GM10266 (cell line): ENCODE measurements around the gene CIDEC.
"Not testable (repeated sequence)": the region's sequence is repeated elsewhere in the genome, so short reads cannot be mapped to it uniquely, and the experiment has no call there.

Experiments
- DNase-seq: peaks from one replicate; pipeline ENCODE4 v3.0.0; 2012; ENCODE audit errors: extremely low spot score
- TF ChIP-seq, protein P1 (sequence below): IDR thresholded peaks from 2 replicates; pipeline ENCODE4 v1.5.1; 2012; ENCODE audit warnings: mild to moderate bottlenecking, low read depth; ENCODE audit not compliant: control insufficient read depth, insufficient read depth; ENCODE audit errors: missing control alignments

CIDEC gene

DNA sequence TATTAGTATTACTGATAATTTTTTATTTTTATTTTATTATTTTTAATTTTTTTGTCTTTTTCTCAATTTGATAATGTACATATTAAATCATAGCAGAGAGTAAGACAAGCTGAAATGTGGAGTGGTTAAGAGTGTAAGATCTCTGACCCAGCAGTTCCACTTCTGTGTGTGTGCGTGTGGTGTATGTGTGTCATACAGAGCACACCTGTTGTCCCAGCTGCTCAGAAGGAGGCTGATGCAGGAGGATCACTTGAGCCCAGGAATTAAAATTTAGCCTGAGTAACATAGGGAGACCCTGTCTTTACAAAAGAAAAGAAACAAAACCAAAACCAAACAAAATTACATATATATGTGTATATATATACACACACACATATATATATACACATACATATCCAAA, 1.4 kb upstream of the CIDEC start:
- no peak for DNase-seq
- TF ChIP-seq, protein P1, sequence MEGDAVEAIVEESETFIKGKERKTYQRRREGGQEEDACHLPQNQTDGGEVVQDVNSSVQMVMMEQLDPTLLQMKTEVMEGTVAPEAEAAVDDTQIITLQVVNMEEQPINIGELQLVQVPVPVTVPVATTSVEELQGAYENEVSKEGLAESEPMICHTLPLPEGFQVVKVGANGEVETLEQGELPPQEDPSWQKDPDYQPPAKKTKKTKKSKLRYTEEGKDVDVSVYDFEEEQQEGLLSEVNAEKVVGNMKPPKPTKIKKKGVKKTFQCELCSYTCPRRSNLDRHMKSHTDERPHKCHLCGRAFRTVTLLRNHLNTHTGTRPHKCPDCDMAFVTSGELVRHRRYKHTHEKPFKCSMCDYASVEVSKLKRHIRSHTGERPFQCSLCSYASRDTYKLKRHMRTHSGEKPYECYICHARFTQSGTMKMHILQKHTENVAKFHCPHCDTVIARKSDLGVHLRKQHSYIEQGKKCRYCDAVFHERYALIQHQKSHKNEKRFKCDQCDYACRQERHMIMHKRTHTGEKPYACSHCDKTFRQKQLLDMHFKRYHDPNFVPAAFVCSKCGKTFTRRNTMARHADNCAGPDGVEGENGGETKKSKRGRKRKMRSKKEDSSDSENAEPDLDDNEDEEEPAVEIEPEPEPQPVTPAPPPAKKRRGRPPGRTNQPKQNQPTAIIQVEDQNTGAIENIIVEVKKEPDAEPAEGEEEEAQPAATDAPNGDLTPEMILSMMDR = no peak

DNA sequence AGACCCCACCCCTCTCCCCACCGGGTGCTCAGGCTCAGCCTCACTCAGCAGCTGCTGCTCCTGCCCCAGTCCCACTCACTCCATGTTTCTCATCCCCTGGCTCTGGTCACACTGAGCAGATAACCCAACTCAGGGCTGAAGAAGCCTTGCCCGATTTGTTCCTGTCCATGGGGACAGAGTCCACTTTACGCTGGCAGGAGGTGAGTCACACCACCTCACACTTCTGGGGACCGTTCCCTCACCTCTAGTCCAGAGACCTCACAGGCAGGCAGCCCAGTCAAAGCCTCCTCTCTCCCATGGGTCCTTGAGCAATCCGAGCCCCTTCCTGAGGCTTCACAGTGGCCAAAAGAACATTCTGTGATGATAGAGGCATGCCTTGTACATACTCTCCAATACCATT, 1.4 kb downstream of the CIDEC start:
- TF ChIP-seq, protein P1 = no peak
- DNase-seq = no peak

DNA sequence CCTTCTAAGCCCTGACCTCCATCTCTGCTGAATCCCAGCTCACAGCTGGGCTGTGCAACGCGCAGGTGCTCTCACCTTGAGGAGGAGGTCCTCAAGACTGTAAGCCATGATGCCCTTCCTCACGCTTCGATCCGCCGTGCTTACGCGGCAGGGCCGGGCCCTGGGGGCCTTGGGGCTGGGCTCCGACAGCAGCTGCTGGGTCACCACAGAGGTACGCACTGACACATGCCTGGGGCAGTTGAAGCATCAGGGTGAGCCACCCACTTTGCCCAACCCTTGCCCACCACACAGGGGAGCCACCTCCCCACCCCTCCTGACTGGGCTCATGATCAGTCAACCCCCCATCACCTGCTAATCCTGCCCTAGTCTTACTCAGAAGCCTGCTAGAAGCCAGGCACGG, 3.1 kb downstream of the CIDEC start:
- TF ChIP-seq, protein P1 = no peak
- DNase-seq = no peak

DNA sequence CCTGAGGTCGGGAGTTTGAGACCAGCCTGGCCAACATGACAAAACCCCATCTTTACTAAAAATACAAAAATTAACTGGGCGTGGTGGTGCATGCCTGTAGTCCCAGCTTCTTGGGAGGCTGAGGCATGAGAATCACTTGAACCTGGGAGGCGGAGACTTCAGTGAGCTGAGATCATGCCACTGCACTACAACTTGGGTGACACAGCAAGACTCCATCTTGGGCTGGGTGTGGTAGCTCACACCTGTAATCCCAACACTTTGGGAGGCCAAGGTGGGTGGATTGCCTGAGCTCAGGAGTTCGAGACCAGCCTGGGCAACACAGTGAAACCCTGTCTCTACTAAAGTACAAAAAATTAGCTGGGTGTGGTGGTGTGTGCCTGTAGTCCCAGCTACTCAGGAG, 3.8 kb downstream of the CIDEC start:
- DNase-seq = not testable (repeated sequence)

DNA sequence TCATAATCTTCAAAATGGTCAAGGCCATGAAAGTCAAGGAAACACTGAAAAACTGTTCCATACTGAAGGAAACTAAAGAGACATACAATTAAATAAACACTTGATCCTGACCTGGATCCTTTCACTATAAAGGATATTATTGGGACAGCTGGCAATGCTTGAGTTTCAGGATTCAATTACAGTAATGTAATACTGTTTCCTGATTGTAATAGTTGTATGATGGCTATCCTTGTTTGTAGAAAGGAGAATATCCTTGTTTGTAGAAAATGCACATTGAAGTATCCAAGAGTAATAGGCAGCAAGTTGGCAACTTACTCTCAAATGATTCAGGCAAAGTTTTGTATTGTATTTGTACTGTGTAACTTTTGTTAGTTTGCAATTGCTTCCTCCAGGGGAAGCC, 4.6 kb downstream of the CIDEC start:
- no peak for DNase-seq
- TF ChIP-seq, protein P1 = no peak

DNA sequence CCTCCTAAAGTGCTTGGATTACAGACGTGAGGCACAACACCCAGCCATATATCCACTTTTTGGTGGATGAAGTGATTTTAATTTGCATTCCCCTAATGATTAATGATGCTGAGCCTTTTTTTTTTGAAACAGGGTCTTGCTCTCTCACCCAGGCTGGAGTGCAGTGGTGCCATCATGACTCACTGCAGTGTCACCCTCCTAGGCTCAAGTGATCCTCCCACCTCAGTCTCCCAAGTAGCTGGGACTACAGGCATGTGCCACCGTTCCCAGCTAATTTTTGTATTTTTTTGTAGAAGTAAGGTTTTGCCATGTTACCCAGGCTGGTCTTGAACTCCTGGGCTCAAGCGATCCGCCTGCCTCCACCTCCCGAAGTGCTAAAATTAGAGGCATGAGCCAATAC, 8.0 kb downstream of the CIDEC start:
- not testable (repeated sequence) for DNase-seq

DNA sequence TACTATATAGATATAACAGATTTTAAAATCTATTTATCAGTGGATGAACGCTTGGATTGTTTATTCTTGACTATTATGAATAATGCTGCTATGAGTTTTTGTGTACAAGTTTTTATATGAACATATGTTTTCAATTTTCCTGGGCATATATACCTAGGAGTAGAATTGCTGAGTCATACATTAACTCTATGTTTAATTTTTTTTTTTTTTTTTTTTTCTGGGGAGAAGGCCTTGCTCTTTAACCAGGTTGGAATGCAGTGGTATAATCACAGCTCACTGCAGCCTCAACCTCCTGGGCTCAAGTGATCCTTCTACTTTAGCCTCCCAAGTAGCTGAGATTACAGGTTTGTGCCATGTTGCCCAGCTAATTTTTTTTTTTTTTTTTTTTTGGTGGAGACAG, 9.1 kb downstream of the CIDEC start:
- no peak for DNase-seq
- TF ChIP-seq, protein P1 = no peak

DNA sequence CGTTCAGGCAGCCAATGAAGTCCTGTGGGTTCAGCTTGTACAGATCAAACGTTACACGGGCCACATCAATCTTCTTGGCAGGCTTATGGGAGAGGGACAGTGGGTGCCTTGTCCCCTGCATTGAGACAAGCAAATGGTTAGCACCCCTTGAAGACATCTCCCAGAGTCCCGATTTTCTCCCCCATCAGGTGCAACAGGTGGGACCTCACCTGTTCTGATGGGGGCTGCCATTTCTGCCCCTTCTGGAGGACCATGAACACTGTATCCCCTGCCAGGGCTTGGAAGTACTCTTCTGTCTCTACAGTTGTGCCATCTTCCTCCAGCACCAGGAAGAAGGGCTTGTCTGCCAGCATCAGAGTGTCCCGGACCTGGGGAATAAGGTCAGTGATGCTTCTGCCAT, 10.1 kb downstream of the CIDEC start:
- DNase-seq = no peak
- TF ChIP-seq, protein P1 = no peak
